CD4-positive, CD25-positive, alpha-beta regulatory T cell (primary cell): ENCODE data around the gene AKR7A2. TPM values are rescaled to one million over a fixed set of nuclear protein-coding genes. Genes with fewer than 3 reads are reported as not detected.

Experiments used
- ATAC-seq, 2 donors: fragments of 150-1000 bp; cut with Tn5 transposase; one replicate each; pipeline ENCODE4 v1.10.0; 2021; ENCODE audit warnings: low read depth in 2 of 2, moderate number of reproducible peaks in 2 of 2, moderate library complexity in 1 of 2
- DNase-seq, 3 donors: peaks; one replicate each; pipeline versions ENCODE4 v3.0.0 to v3.0.0-alpha.2; 2012 to 2022; ENCODE audit warnings: mixed read lengths in 1 of 3
- H3K27ac ChIP-seq: one replicate; pipeline ENCODE4 v1.7.0; 2013; ENCODE audit warnings: mild to moderate bottlenecking, low read length; ENCODE audit not compliant: insufficient read depth, poor library complexity, severe bottlenecking
- H3K27me3 ChIP-seq: one replicate; pipeline ENCODE4 v1.7.0; 2013; ENCODE audit warnings: low read length; ENCODE audit not compliant: control insufficient read depth, insufficient read depth
- H3K36me3 ChIP-seq: one replicate; pipeline ENCODE4 v1.7.0; 2013; ENCODE audit warnings: mild to moderate bottlenecking, low read length, moderate library complexity; ENCODE audit not compliant: control insufficient read depth, insufficient read depth
- H3K4me1 ChIP-seq: 2 replicates; pipeline ENCODE4 v1.7.0; 2013; ENCODE audit warnings: mild to moderate bottlenecking, low read length; ENCODE audit not compliant: insufficient read depth, control insufficient read depth, poor library complexity, severe bottlenecking
- H3K4me3 ChIP-seq: one replicate; pipeline ENCODE4 v1.7.0; 2013; ENCODE audit warnings: low read depth, mild to moderate bottlenecking, low read length, moderate library complexity
- H3K9me3 ChIP-seq, 2 experiments: 1 replicate in 1 of 2; 2 replicates in 1 of 2; pipeline ENCODE4 v1.7.0; 2013; ENCODE audit warnings: low read length in 2 of 2, mild to moderate bottlenecking in 1 of 2, moderate library complexity in 1 of 2; ENCODE audit not compliant: control insufficient read depth in 2 of 2
- H3K27ac Mint-ChIP-seq, 3 donors: one replicate each; pipeline ENCODE4 v1.8.0; 2020 to 2022; ENCODE audit warnings: mild to moderate bottlenecking in 3 of 3, mixed read lengths in 3 of 3, moderate library complexity in 2 of 3
- H3K27me3 Mint-ChIP-seq: one replicate; pipeline ENCODE4 v1.8.0; 2022; ENCODE audit warnings: mild to moderate bottlenecking, mixed read lengths
- H3K36me3 Mint-ChIP-seq: one replicate; pipeline ENCODE4 v1.8.0; 2020; ENCODE audit warnings: mixed read lengths
- H3K4me1 Mint-ChIP-seq, 4 donors: one replicate each; pipeline ENCODE4 v1.8.0; 2020 to 2022; ENCODE audit warnings: mixed read lengths in 4 of 4, mild to moderate bottlenecking in 1 of 4
- H3K4me3 Mint-ChIP-seq, 4 donors: one replicate each; pipeline ENCODE4 v1.8.0; 2020 to 2022; ENCODE audit warnings: mild to moderate bottlenecking in 4 of 4, mixed read lengths in 4 of 4, moderate library complexity in 3 of 4
- H3K9me3 Mint-ChIP-seq, 7 donors: one replicate each; pipeline ENCODE4 v1.8.0; 2020 to 2022; ENCODE audit warnings: mixed read lengths in 7 of 7, mild to moderate bottlenecking in 3 of 7, moderate library complexity in 2 of 7
- polyA plus RNA-seq, 4 donors: library from polyadenylated mRNA; unstranded; fragments of 300-500 nt; fragmentation: Illumina TruSeq; gene quantifications; one replicate each; pipeline ENCODE4 v1.2.3, GENCODE V29; 2021
- total RNA-seq: library from RNA; stranded (reverse); gene quantifications from one replicate; pipeline ENCODE4 v1.2.3, GENCODE V29; 2022

AKR7A2 gene
- total and polyA plus RNA-seq, 5 donors from 2014 or later, result 20.5 to 133 (median 110) TPM

GRCh38 chr1:19347533-19348172 lies 35.7 kb upstream of the AKR7A2 start:
- no peaks in the 10 kb centered on the region for H3K9me3 Mint-ChIP-seq
- no peaks in the 10 kb centered on the region for H3K27me3 Mint-ChIP-seq
- no peak for DNase-seq
- Histone ChIP-seq H3K36me3 (peaks cover 80% of the 10 kb centered on the region), H3K4me3 (no peak overlapping the region), H3K4me1 (no peaks in the 10 kb centered on the region), H3K9me3 (no peaks in the 10 kb centered on the region), H3K27me3 (no peaks in the 10 kb centered on the region), H3K27ac (no peak overlapping the region)
- H3K27ac Mint-ChIP-seq, result peak overlapping the region in 1 of 3 donors; percentile 48
- H3K4me1 Mint-ChIP-seq, result peaks cover 0 to 2% (median 0%) of the 10 kb centered on the region in 4 donors
- no peak overlapping the region for H3K4me3 Mint-ChIP-seq
- H3K36me3 Mint-ChIP-seq, result peaks cover 20% of the 10 kb centered on the region
- no peak for ATAC-seq

- Mint-ChIP-seq H3K4me3 (no peak overlapping the region), H3K36me3 (peaks cover 24% of the 10 kb centered on the region), H3K27me3 (no peaks in the 10 kb centered on the region), H3K4me1 (peaks cover 0 to 8% (median 1%) of the 10 kb centered on the region in 4 donors), H3K9me3 (no peaks in the 10 kb centered on the region), H3K27ac (peak overlapping the region in 1 of 3 donors; percentile 26)
- Histone ChIP-seq H3K27me3 (no peaks in the 10 kb centered on the region), H3K4me3 (no peak overlapping the region), H3K36me3 (peaks cover 76% of the 10 kb centered on the region), H3K9me3 (no peaks in the 10 kb centered on the region), H3K27ac (no peak overlapping the region), H3K4me1 (no peaks in the 10 kb centered on the region)
- ATAC-seq (no peak), DNase-seq (no peak)
Observed at GRCh38 chr1:19346026-19346425, 34.1 kb upstream of the AKR7A2 start.

GRCh38 chr1:19345391-19345790 lies 33.4 kb upstream of the AKR7A2 start:
- Mint-ChIP-seq H3K27me3 (no peaks in the 10 kb centered on the region), H3K4me3 (no peak overlapping the region), H3K27ac (no peak overlapping the region), H3K4me1 (peaks cover 0 to 8% (median 1%) of the 10 kb centered on the region in 4 donors), H3K9me3 (no peaks in the 10 kb centered on the region), H3K36me3 (peaks cover 24% of the 10 kb centered on the region)
- no peak for ATAC-seq
- Histone ChIP-seq H3K4me1 (no peaks in the 10 kb centered on the region), H3K27me3 (no peaks in the 10 kb centered on the region), H3K27ac (no peak overlapping the region), H3K36me3 (peaks cover 77% of the 10 kb centered on the region), H3K4me3 (no peak overlapping the region), H3K9me3 (no peaks in the 10 kb centered on the region)
- DNase-seq, result no peak

GRCh38 chr1:19344831-19345230 lies 32.9 kb upstream of the AKR7A2 start:
- H3K27ac ChIP-seq, result no peak overlapping the region
- ATAC-seq (no peak), DNase-seq (no peak)
- Mint-ChIP-seq H3K9me3 (no peaks in the 10 kb centered on the region), H3K27ac (peak overlapping the region in 1 of 3 donors; percentile 53), H3K36me3 (peaks cover 19% of the 10 kb centered on the region), H3K27me3 (no peaks in the 10 kb centered on the region), H3K4me3 (no peak overlapping the region), H3K4me1 (peaks cover 0 to 8% (median 1%) of the 10 kb centered on the region in 4 donors)
- H3K36me3 ChIP-seq, result peaks cover 77% of the 10 kb centered on the region
- no peaks in the 10 kb centered on the region for H3K9me3 ChIP-seq
- H3K4me1 ChIP-seq, result no peaks in the 10 kb centered on the region
- no peaks in the 10 kb centered on the region for H3K27me3 ChIP-seq
- no peak overlapping the region for H3K4me3 ChIP-seq

- DNase-seq, result peak; percentile 11 to 34 (median 32)
- Histone ChIP-seq H3K27me3 (no peaks in the 10 kb centered on the region), H3K36me3 (peaks cover 78% of the 10 kb centered on the region), H3K4me1 (no peaks in the 10 kb centered on the region), H3K27ac (no peak overlapping the region), H3K4me3 (no peak overlapping the region), H3K9me3 (no peaks in the 10 kb centered on the region)
- H3K4me3 Mint-ChIP-seq, result no peak overlapping the region
- H3K27ac Mint-ChIP-seq, result peak overlapping the region in 1 of 3 donors; percentile 69
- peaks cover 0 to 8% (median 1%) of the 10 kb centered on the region in 4 donors for H3K4me1 Mint-ChIP-seq
- peaks cover 19% of the 10 kb centered on the region for H3K36me3 Mint-ChIP-seq
- no peaks in the 10 kb centered on the region for H3K27me3 Mint-ChIP-seq
- H3K9me3 Mint-ChIP-seq, result no peaks in the 10 kb centered on the region
- ATAC-seq, result peak; percentile 32 to 40
Observed at GRCh38 chr1:19344372-19344810, 32.4 kb upstream of the AKR7A2 start.

GRCh38 chr1:19343617-19344350 lies 31.8 kb upstream of the AKR7A2 start:
- Histone ChIP-seq H3K36me3 (peaks cover 77% of the 10 kb centered on the region), H3K9me3 (no peaks in the 10 kb centered on the region), H3K27me3 (no peaks in the 10 kb centered on the region), H3K4me1 (no peaks in the 10 kb centered on the region), H3K27ac (no peak overlapping the region), H3K4me3 (no peak overlapping the region)
- Mint-ChIP-seq H3K4me1 (peaks cover 0 to 8% (median 1%) of the 10 kb centered on the region in 4 donors), H3K27me3 (no peaks in the 10 kb centered on the region), H3K36me3 (peaks cover 24% of the 10 kb centered on the region), H3K4me3 (no peak overlapping the region), H3K27ac (peak overlapping the region in 1 of 3 donors; percentile 32), H3K9me3 (no peaks in the 10 kb centered on the region)
- ATAC-seq (no peak), DNase-seq (no peak)

- no peaks in the 10 kb centered on the region for H3K9me3 ChIP-seq
- no peak overlapping the region for H3K4me3 ChIP-seq
- H3K27ac ChIP-seq, result no peak overlapping the region
- H3K9me3 Mint-ChIP-seq, result no peaks in the 10 kb centered on the region
- no peak overlapping the region for H3K4me3 Mint-ChIP-seq
- no peaks in the 10 kb centered on the region for H3K27me3 Mint-ChIP-seq
- H3K36me3 Mint-ChIP-seq, result peaks cover 27% of the 10 kb centered on the region
- no peaks in the 10 kb centered on the region for H3K4me1 ChIP-seq
- DNase-seq (no peak), ATAC-seq (no peak)
- no peak overlapping the region for H3K27ac Mint-ChIP-seq
- H3K36me3 ChIP-seq, result peaks cover 73% of the 10 kb centered on the region
- peaks cover 0 to 8% (median 1%) of the 10 kb centered on the region in 4 donors for H3K4me1 Mint-ChIP-seq
- H3K27me3 ChIP-seq, result no peaks in the 10 kb centered on the region
Observed at GRCh38 chr1:19342894-19343616, 31.1 kb upstream of the AKR7A2 start.
